ENCODE results near the gene DPP8.
A peak's percentile ranks its signal among the peaks of the same experiment; 100 is the strongest.

Gene DPP8

GRCh38 chr15:65423150-65423975, 94.1 kb downstream of the DPP8 start:
- no peak for DNase-seq

GRCh38 chr15:65421360-65422215, 95.9 kb downstream of the DPP8 start:
- DNase-seq: no peak

GRCh38 chr15:65420975-65421359, 96.5 kb downstream of the DPP8 start:
- no peak for DNase-seq

- no peak for DNase-seq
These were observed 98.9 kb downstream of the DPP8 start for GRCh38 chr15:65418596-65418995.

GRCh38 chr15:65416845-65417416, 100.6 kb downstream of the DPP8 start:
- DNase-seq: no peak

GRCh38 chr15:65414841-65415621, 102.5 kb downstream of the DPP8 start:
- peak; percentile 87 for DNase-seq

GRCh38 chr15:65413760-65414144, 103.7 kb downstream of the DPP8 start:
- no peak for DNase-seq

GRCh38 chr15:65413051-65413759, 104.3 kb downstream of the DPP8 start:
- DNase-seq: no peak

GRCh38 chr15:65412556-65412955, 104.9 kb downstream of the DPP8 start:
- peak; percentile 9 for DNase-seq

- no peak for DNase-seq
These were observed 105.9 kb downstream of the DPP8 start for GRCh38 chr15:65411465-65412071.

GRCh38 chr15:65410972-65411371, 106.5 kb downstream of the DPP8 start:
- DNase-seq: no peak

- no peak for DNase-seq
These were observed 107.5 kb downstream of the DPP8 start for GRCh38 chr15:65410036-65410435.

- no peak for DNase-seq
These were observed 108.4 kb downstream of the DPP8 start for GRCh38 chr15:65409036-65409631.

GRCh38 chr15:65408324-65409035, 109.0 kb downstream of the DPP8 start:
- DNase-seq: no peak

GRCh38 chr15:65406424-65407000, 111.0 kb downstream of the DPP8 start:
- DNase-seq: no peak

- DNase-seq: no peak
These were observed 111.6 kb downstream of the DPP8 start for GRCh38 chr15:65405791-65406423.

GRCh38 chr15:65404186-65404872, 113.2 kb downstream of the DPP8 start:
- DNase-seq: no peak

- no peak for DNase-seq
These were observed 114.5 kb downstream of the DPP8 start for GRCh38 chr15:65402961-65403360.

- no peak for DNase-seq
These were observed 115.8 kb downstream of the DPP8 start for GRCh38 chr15:65401611-65402240.

Data from NCI-H1694 treated with DMSO at 0.1 percent for 48 hours (cell line).